ENCODE data around the gene MTMR6.

- TF ChIP-seq CTCF (IDR thresholded peaks at IDR 0.05) (no peak), YY1 (IDR thresholded peaks at IDR 0.05; ENCODE audit: low read depth) (no peak), SIN3A (IDR thresholded peaks at IDR 0.05; ENCODE audit: borderline replicate concordance, low read depth, low read length) (no peak), MXI1 (IDR thresholded peaks at IDR 0.05; ENCODE audit: low read depth, low read length) (no peak), NFIC (IDR thresholded peaks at IDR 0.05; ENCODE audit: borderline replicate concordance) (no peak), RXRA (IDR thresholded peaks at IDR 0.05; ENCODE audit: borderline replicate concordance, low read depth) (no peak), TEAD4 (IDR thresholded peaks at IDR 0.05; ENCODE audit: borderline replicate concordance, insufficient read depth) (no peak), TAF1 (IDR thresholded peaks at IDR 0.05; ENCODE audit: borderline replicate concordance, low read depth, low read length) (no peak), JUND (IDR thresholded peaks at IDR 0.05) (no peak), USF1 (IDR thresholded peaks at IDR 0.05; ENCODE audit: borderline replicate concordance, low read depth) (no peak), SMC3 (IDR thresholded peaks at IDR 0.05; ENCODE audit: low read depth, low read length) (no peak), RFX5 (IDR thresholded peaks at IDR 0.05; ENCODE audit: low read length) (no peak), POLR2AphosphoS5 (IDR thresholded peaks at IDR 0.05; ENCODE audit: low read depth, low read length) (no peak), RCOR1 (IDR thresholded peaks at IDR 0.05; ENCODE audit: low read length) (no peak)
These were observed 5.4 kb downstream of the MTMR6 start for GRCh38 chr13:25281935-25282332.

Data from SK-N-SH (cell line).